Germinal center (tissue), 1 donor: ENCODE measurements around the gene ABCA8.

Experiments used
- DNase-seq: peaks from one replicate; pipeline ENCODE4 v3.0.0; 2012; ENCODE audit warnings: mixed read lengths, low spot score

ABCA8 gene

GRCh38 chr17:68942389-68942788 lies 12.8 kb downstream of the ABCA8 start:
- DNase-seq = no peak

- no peak for DNase-seq
Measured at GRCh38 chr17:68941761-68942160, 13.4 kb downstream of the ABCA8 start.

GRCh38 chr17:68939195-68939594 lies 16.0 kb downstream of the ABCA8 start:
- DNase-seq = no peak

- DNase-seq = no peak
Measured at GRCh38 chr17:68937890-68938514, 17.2 kb downstream of the ABCA8 start.

GRCh38 chr17:68927516-68927915 lies 27.7 kb downstream of the ABCA8 start:
- no peak for DNase-seq

- no peak for DNase-seq
Measured at GRCh38 chr17:68924793-68925720, 30.1 kb downstream of the ABCA8 start.

GRCh38 chr17:68910789-68911431 lies 44.3 kb downstream of the ABCA8 start:
- DNase-seq = no peak

GRCh38 chr17:68910251-68910705 lies 44.9 kb downstream of the ABCA8 start:
- DNase-seq = no peak

GRCh38 chr17:68909066-68909465 lies 46.1 kb downstream of the ABCA8 start:
- no peak for DNase-seq

- DNase-seq = no peak
Measured at GRCh38 chr17:68908045-68908444, 47.1 kb downstream of the ABCA8 start.

GRCh38 chr17:68906638-68907037 lies 48.6 kb downstream of the ABCA8 start:
- DNase-seq = no peak

- no peak for DNase-seq
Measured at GRCh38 chr17:68903286-68903685, 51.9 kb downstream of the ABCA8 start.

- no peak for DNase-seq
Measured at GRCh38 chr17:68897557-68897956, 57.6 kb downstream of the ABCA8 start.

GRCh38 chr17:68892658-68893057 lies 62.5 kb downstream of the ABCA8 start:
- DNase-seq = no peak

GRCh38 chr17:68892193-68892592 lies 63.0 kb downstream of the ABCA8 start:
- no peak for DNase-seq

- DNase-seq = no peak
Measured at GRCh38 chr17:68886401-68886800, 68.8 kb downstream of the ABCA8 start.

- no peak for DNase-seq
Measured at GRCh38 chr17:68884888-68885287, 70.3 kb downstream of the ABCA8 start.

- DNase-seq = no peak
Measured at GRCh38 chr17:68878226-68878885, 76.8 kb downstream of the ABCA8 start.

- DNase-seq = no peak
Measured at GRCh38 chr17:68871447-68871846, 83.7 kb downstream of the ABCA8 start.

GRCh38 chr17:68870976-68871375 lies 84.2 kb downstream of the ABCA8 start:
- DNase-seq = no peak

GRCh38 chr17:68870161-68870826 lies 84.9 kb downstream of the ABCA8 start:
- no peak for DNase-seq

- no peak for DNase-seq
Measured at GRCh38 chr17:68868708-68869107, 86.5 kb downstream of the ABCA8 start.
